ENCODE measurements around the gene DSE.

The DSE gene

GRCh38 chr6:116419069-116419786, 48.5 kb downstream of the DSE start:
- no peak for DNase-seq

GRCh38 chr6:116420341-116420740, 49.6 kb downstream of the DSE start:
- no peak for DNase-seq

- DNase-seq: no peak
These were observed 51.5 kb downstream of the DSE start for GRCh38 chr6:116422238-116422637.

- DNase-seq: no peak
These were observed 53.3 kb downstream of the DSE start for GRCh38 chr6:116424001-116424400.

GRCh38 chr6:116426551-116426950, 55.8 kb downstream of the DSE start:
- DNase-seq: no peak

GRCh38 chr6:116429111-116429510, 58.4 kb downstream of the DSE start:
- no peak for DNase-seq

- DNase-seq: no peak
These were observed 60.1 kb downstream of the DSE start for GRCh38 chr6:116430860-116431259.

- no peak for DNase-seq
These were observed 61.3 kb downstream of the DSE start for GRCh38 chr6:116431964-116432595.

- DNase-seq: no peak
These were observed 62.5 kb downstream of the DSE start for GRCh38 chr6:116433206-116433712.

GRCh38 chr6:116434056-116434725, 63.4 kb downstream of the DSE start:
- DNase-seq: no peak

- DNase-seq: no peak
These were observed 65.8 kb downstream of the DSE start for GRCh38 chr6:116436586-116436985.

- DNase-seq: no peak
These were observed 66.9 kb downstream of the DSE start for GRCh38 chr6:116437656-116438055.

- no peak for DNase-seq
These were observed 68.1 kb downstream of the DSE start for GRCh38 chr6:116438590-116439448.

GRCh38 chr6:116439522-116440051, 68.8 kb downstream of the DSE start:
- no peak for DNase-seq

- DNase-seq: no peak
These were observed 72.4 kb downstream of the DSE start for GRCh38 chr6:116443105-116443504.

- peak in 1 of 2 experiments; percentile 40 for DNase-seq
These were observed 73.3 kb downstream of the DSE start for GRCh38 chr6:116444092-116444491.

GRCh38 chr6:116444575-116444974, 73.8 kb downstream of the DSE start:
- no peak for DNase-seq

- no peak for DNase-seq
These were observed 74.4 kb downstream of the DSE start for GRCh38 chr6:116445102-116445501.

- DNase-seq: peak in 1 of 2 experiments; percentile 19
These were observed 75.7 kb downstream of the DSE start for GRCh38 chr6:116446399-116446798.

GRCh38 chr6:116447052-116447451, 76.3 kb downstream of the DSE start:
- no peak for DNase-seq

- no peak for DNase-seq
These were observed 76.8 kb downstream of the DSE start for GRCh38 chr6:116447496-116448011.

GRCh38 chr6:116449565-116449964, 78.8 kb downstream of the DSE start:
- no peak for DNase-seq

All from NCI-H526 (cell line).